Measurements from ENCODE around the gene IL17F. TPM values are rescaled to one million over a fixed set of nuclear protein-coding genes. Genes with fewer than 3 reads are reported as not detected.

IL17F gene
- total RNA-seq, 1 donor from 2014 or later, result not detected

GRCh38 chr6:52271852-52272460 is 27.7 kb upstream of the IL17F start:
- Histone ChIP-seq H3K4me2 (ENCODE audit: low read length) (no peak overlapping the region), H3K27ac (ENCODE audit: low read depth, low read length) (no peak overlapping the region), H4K20me1 (ENCODE audit: insufficient read depth, low read length) (no peaks in the 10 kb centered on the region), H3K79me2 (ENCODE audit: insufficient read depth, low read length) (no peaks in the 10 kb centered on the region), H3K4me3 (ENCODE audit: insufficient read depth, low read depth, low read length) (no peak overlapping the region), H2AFZ (ENCODE audit: low read depth, low read length) (no peak overlapping the region), H3K9me3 (ENCODE audit: insufficient read depth, low read depth, low read length) (no peaks in the 10 kb centered on the region), H3K36me3 (ENCODE audit: insufficient read depth, low read length) (peaks cover 41% of the 10 kb centered on the region), H3K27me3 (ENCODE audit: insufficient read depth, low read length) (no peaks in the 10 kb centered on the region), H3K4me1 (ENCODE audit: insufficient read depth, low read length) (no peaks in the 10 kb centered on the region), H3K9ac (ENCODE audit: low read length) (no peak overlapping the region)
- Mint-ChIP-seq H3K4me1 (ENCODE audit: low read depth, unreplicated experiment) (no peaks in the 10 kb centered on the region), H3K9me3 (ENCODE audit: unreplicated experiment) (no peaks in the 10 kb centered on the region), H3K4me3 (ENCODE audit: unreplicated experiment) (no peak overlapping the region), H3K27ac (ENCODE audit: unreplicated experiment) (no peak overlapping the region), H3K36me3 (ENCODE audit: low read depth, unreplicated experiment) (peaks cover 16% of the 10 kb centered on the region), H3K27me3 (ENCODE audit: low read depth, unreplicated experiment) (no peaks in the 10 kb centered on the region)
- no peak for TF ChIP-seq CTCF (IDR thresholded peaks at IDR 0.05; ENCODE audit: insufficient read depth, low read depth, low read length)
- no peak for TF ChIP-seq EZH2 (IDR thresholded peaks at IDR 0.05; ENCODE audit: insufficient read depth, low read length)
- DNase-seq (ENCODE audit: low read depth) (no peak), FAIRE-seq (no peak)

- no peak for DNase-seq (ENCODE audit: low read depth)
- TF ChIP-seq EZH2 (IDR thresholded peaks at IDR 0.05; ENCODE audit: insufficient read depth, low read length), result no peak
- peak; percentile 100 for TF ChIP-seq CTCF (IDR thresholded peaks at IDR 0.05; ENCODE audit: insufficient read depth, low read depth, low read length)
- no peak overlapping the region for H3K27ac Mint-ChIP-seq (ENCODE audit: unreplicated experiment)
Observed at GRCh38 chr6:52263709-52264540, 19.6 kb upstream of the IL17F start.

More at GRCh38 chr6:52263709-52264540, 19.6 kb upstream of the IL17F start:
- no peaks in the 10 kb centered on the region for H3K79me2 ChIP-seq (ENCODE audit: insufficient read depth, low read length)
- Mint-ChIP-seq H3K27me3 (ENCODE audit: low read depth, unreplicated experiment) (no peaks in the 10 kb centered on the region), H3K4me3 (ENCODE audit: unreplicated experiment) (no peak overlapping the region), H3K36me3 (ENCODE audit: low read depth, unreplicated experiment) (peaks cover 11% of the 10 kb centered on the region), H3K4me1 (ENCODE audit: low read depth, unreplicated experiment) (peaks cover 6% of the 10 kb centered on the region), H3K9me3 (ENCODE audit: unreplicated experiment) (no peaks in the 10 kb centered on the region)
- H3K27ac ChIP-seq (ENCODE audit: low read depth, low read length), result no peak overlapping the region
- H3K36me3 ChIP-seq (ENCODE audit: insufficient read depth, low read length), result peaks cover 30% of the 10 kb centered on the region
- H3K4me2 ChIP-seq (ENCODE audit: low read length), result no peak overlapping the region
- H3K4me1 ChIP-seq (ENCODE audit: insufficient read depth, low read length), result peaks cover 2% of the 10 kb centered on the region
- no peak overlapping the region for H3K4me3 ChIP-seq (ENCODE audit: insufficient read depth, low read depth, low read length)
- H3K9ac ChIP-seq (ENCODE audit: low read length), result no peak overlapping the region
- FAIRE-seq, result no peak
- H3K9me3 ChIP-seq (ENCODE audit: insufficient read depth, low read depth, low read length), result no peaks in the 10 kb centered on the region
- no peaks in the 10 kb centered on the region for H3K27me3 ChIP-seq (ENCODE audit: insufficient read depth, low read length)
- no peaks in the 10 kb centered on the region for H4K20me1 ChIP-seq (ENCODE audit: insufficient read depth, low read length)
- no peak overlapping the region for H2AFZ ChIP-seq (ENCODE audit: low read depth, low read length)

Measured in astrocyte (in vitro differentiated cells and primary cell).